GM12878 (cell line): Measurements from ENCODE around the gene CFAP97. TPM values are rescaled to one million over a fixed set of nuclear protein-coding genes. Genes with fewer than 3 reads are reported as not detected.

Experiments
- ATAC-seq: fragments of 200-7000 bp; cut with Tn5 transposase; 3 replicates; pipeline ENCODE4 v1.9.1; 2020; ENCODE audit warnings: mild to moderate bottlenecking, moderate library complexity
- BruUV-seq: library from RNA; stranded (reverse); fragments of 400-500 nt; replicated peaks from 2 replicates; lab custom pipeline; 2021; lab: Mats Ljungman, UMichigan
- CTCF ChIA-PET: fragments of 300-600 bp; sonication (Branson Sonifier 250); formaldehyde crosslinking; extraction: SDS; loops from one replicate; lab custom pipeline; 2021; ENCODE audit warnings: inconsistent platforms; lab: Yijun Ruan, JAX
- POLR2A ChIA-PET: fragments of 350-600 bp; formaldehyde crosslinking; extraction: SDS; loops from one replicate; lab custom pipeline; 2021; ENCODE audit warnings: inconsistent platforms; lab: Charles Lee
- RAD21 ChIA-PET: fragments of 300-600 bp; sonication (Branson Sonifier 250); formaldehyde crosslinking; loops from one replicate; lab custom pipeline; 2023; ENCODE audit warnings: antibody characterized with exemption; ENCODE audit not compliant: unreplicated experiment; lab: Charles Lee
- SMC1A ChIA-PET: fragments of 300-600 bp; sonication (Branson Sonifier 250); formaldehyde crosslinking; loops from one replicate; lab custom pipeline; 2023; ENCODE audit not compliant: unreplicated experiment, uncharacterized antibody; lab: Charles Lee
- DNase-seq: peaks from one replicate; pipeline ENCODE4 v3.0.0-alpha.2; 2011; ENCODE audit warnings: low read depth, low spot score
- FAIRE-seq: peaks from 3 replicates; lab custom pipeline; 2011; peaks lifted over from hg19 to GRCh38; lab: Jason Lieb, UNC
- H2AFZ ChIP-seq: 2 replicates; pipeline ENCODE4 v1.6.0; 2011; ENCODE audit warnings: low read depth, low read length, control low read depth; ENCODE audit not compliant: control insufficient read depth
- H3K27ac ChIP-seq: 2 replicates; pipeline ENCODE4 v1.5.1; 2011; ENCODE audit warnings: control low read depth; ENCODE audit not compliant: control insufficient read depth, insufficient read depth
- H3K27me3 ChIP-seq, 2 experiments: replicated peaks in 1 of 2; 2 replicates each; pipeline versions ENCODE4 v1.6.0 to v1.6.1; 2011; ENCODE audit warnings: low read length in 1 of 2; ENCODE audit not compliant: control insufficient read depth in 2 of 2, insufficient read depth in 2 of 2
- H3K36me3 ChIP-seq, 2 experiments: 2 replicates each; pipeline ENCODE4 v1.5.1; 2011; ENCODE audit warnings: low read length in 1 of 2; ENCODE audit not compliant: control insufficient read depth in 2 of 2, insufficient read depth in 2 of 2
- H3K4me1 ChIP-seq: 2 replicates; pipeline ENCODE4 v1.6.1; 2011; ENCODE audit warnings: mild to moderate bottlenecking, low read length, moderate library complexity, mixed read lengths; ENCODE audit not compliant: control insufficient read depth, insufficient read depth
- H3K4me2 ChIP-seq: 2 replicates; pipeline ENCODE4 v1.6.0; 2011; ENCODE audit warnings: control low read depth; ENCODE audit not compliant: control insufficient read depth, insufficient read depth
- H3K4me3 ChIP-seq: fragments of 200-600 bp; sonication (generic); 2 replicates; pipeline ENCODE4 v1.5.1; 2016
- H3K79me2 ChIP-seq: 2 replicates; pipeline ENCODE4 v1.6.0; 2011; ENCODE audit warnings: low read length; ENCODE audit not compliant: control insufficient read depth, insufficient read depth
- H3K9ac ChIP-seq: 2 replicates; pipeline ENCODE4 v1.8.0; 2011; ENCODE audit warnings: low read length, control low read depth, mixed read lengths; ENCODE audit not compliant: control insufficient read depth, insufficient read depth
- H3K9me3 ChIP-seq: replicated peaks from 3 replicates; pipeline ENCODE4 v1.5.1; 2011; ENCODE audit warnings: mild to moderate bottlenecking, low read length; ENCODE audit not compliant: control insufficient read depth, insufficient read depth
- H4K20me1 ChIP-seq: 2 replicates; pipeline ENCODE4 v1.6.0; 2011; ENCODE audit not compliant: control insufficient read depth, insufficient read depth
- BRCA1 ChIP-seq: IDR thresholded peaks from 2 replicates; pipeline ENCODE4 v1.6.1; 2011; ENCODE audit warnings: low read depth, low read length, improper control_type of control experiment
- ESRRA ChIP-seq: IDR thresholded peaks from 2 replicates; pipeline ENCODE4 v1.6.1; 2012; ENCODE audit warnings: mild to moderate bottlenecking, low read length, improper control_type of control experiment
- FOXK2 ChIP-seq: fragments of 450-650 bp; IDR thresholded peaks from 2 replicates; pipeline ENCODE4 v1.6.1; 2017; ENCODE audit warnings: mild to moderate bottlenecking, moderate library complexity
- IRF4 ChIP-seq: IDR thresholded peaks from 2 replicates; pipeline ENCODE4 v1.6.1; 2011; ENCODE audit warnings: low read depth, low read length
- JUND ChIP-seq: IDR thresholded peaks from 2 replicates; pipeline ENCODE4 v1.6.1; 2012; ENCODE audit warnings: low read depth, mild to moderate bottlenecking, low read length, improper control_type of control experiment, moderate library complexity
- NFIC ChIP-seq: IDR thresholded peaks from 2 replicates; pipeline ENCODE4 v1.6.1; 2012; ENCODE audit warnings: low read depth, mild to moderate bottlenecking, inconsistent platforms, low read length, moderate library complexity
- NFYA ChIP-seq: IDR thresholded peaks from 2 replicates; pipeline ENCODE4 v1.6.1; 2011; ENCODE audit warnings: low read depth, mild to moderate bottlenecking, low read length, improper control_type of control experiment, borderline replicate concordance
- NR2F1 ChIP-seq: fragments of 450-650 bp; conservative IDR thresholded peaks from 2 replicates; pipeline ENCODE4 v1.6.1; 2017; ENCODE audit warnings: mild to moderate bottlenecking
- STAT3 ChIP-seq: IDR thresholded peaks from 2 replicates; pipeline ENCODE4 v1.6.1; 2011; ENCODE audit warnings: low read depth, low read length, improper control_type of control experiment
- TARDBP ChIP-seq: IDR thresholded peaks from 2 replicates; pipeline ENCODE4 v1.6.1; 2016; ENCODE audit warnings: borderline replicate concordance
- WGBS: methylation state at CpG from one replicate; pipeline ENCODE4 v1.1.6; 2016; ENCODE audit warnings: low lambda C conversion rate; ENCODE audit not compliant: insufficient replicate concordance, insufficient coverage; ENCODE audit errors: missing lambda C conversion rate; 5-methylcytosine and 5-hydroxymethylcytosine counted together
- in situ Hi-C: fragments of 300-500 bp; cut with MboI; formaldehyde crosslinking; loops from 9 replicates; pipeline ENCODE4 v1.14.3; 2018; ENCODE audit warnings: mixed read lengths
- intact Hi-C: fragments of 100-400 bp; cut with micrococcal nuclease; formaldehyde crosslinking; loops from one replicate; pipeline ENCODE4 v1.14.2; 2022; ENCODE audit not compliant: unreplicated experiment
- polyA plus RNA-seq, 11 experiments: library from polyadenylated mRNA; depleted of rRNA in 4 of 11; unstranded in 6 of 11; stranded (reverse) in 5 of 11; fragments of >200 nt; fragmentation: Nextera tagmentation in 4 of 11; fragmentation: Illumina TruSeq in 1 of 11; extraction: Ambion mirVana in 4 of 11; extraction: Trizol in 1 of 11; gene quantifications; 1 replicate in 1 of 11; 2 replicates in 10 of 11; pipeline versions ENCODE4 v1.2.1 to v1.2.3, GENCODE V29; 2011 to 2016; ENCODE audit warnings: inconsistent platforms in 2 of 11, missing spikeins in 2 of 11, low read depth in 1 of 11
- total RNA-seq, 4 experiments: library from RNA; depleted of rRNA in 3 of 4; stranded (reverse); fragments of >200 nt in 3 of 4; fragmentation: Illumina TruSeq in 1 of 4; extraction: Trizol in 1 of 4; gene quantifications; 2 replicates each; pipeline versions ENCODE4 v1.2.1 to v1.2.3, GENCODE V29; 2013 to 2021
- TF ChIP-seq, protein P1 (sequence below), 3 experiments: IDR thresholded peaks in 2 of 3; conservative IDR thresholded peaks in 1 of 3; 2 replicates each; pipeline ENCODE4 v1.5.1; 2011; ENCODE audit warnings: low read depth in 3 of 3, low read length in 3 of 3, mild to moderate bottlenecking in 3 of 3, control low read depth in 2 of 3, moderate library complexity in 2 of 3, inconsistent platforms in 1 of 3, mixed read lengths in 1 of 3; ENCODE audit not compliant: control insufficient read depth in 2 of 3, insufficient read depth in 1 of 3; ENCODE audit errors: extremely low read depth in 1 of 3

CFAP97 gene
- total and polyA plus RNA-seq, 10 of the 15 experiments (the other 5 are each of a cell fraction or from before 2014, with no cell fraction given): 26.4 to 62.7 (median 48.0) TPM

- DNase-seq (no peak), ATAC-seq (no peak), FAIRE-seq (no peak)
- ChIA-PET CTCF (interaction anchor here (1.3 to 2.0 kb wide), 4 partner anchors 12 to 42 kb away, joined by 4 to 7 read pairs (median 5); no protein-coding TSS in a partner anchor), SMC1A (interaction anchor here (1.2 to 1.4 kb wide), 2 partner anchors 28 to 80 kb away, joined by 3 to 4 read pairs; no protein-coding TSS in a partner anchor), RAD21 (interaction anchor here (1.0 to 1.3 kb wide), 2 partner anchors 37 to 42 kb away, joined by 3 to 4 read pairs; no protein-coding TSS in a partner anchor), POLR2A (no interaction called here)
- Histone ChIP-seq H3K27me3 (no peaks in the 10 kb centered on the region), H3K9ac (no peak overlapping the region), H3K4me2 (no peak overlapping the region), H3K27ac (no peak overlapping the region), H3K4me3 (no peak overlapping the region), H3K79me2 (peaks cover 87% of the 10 kb centered on the region), H3K36me3 (peaks cover 2 to 8% of the 10 kb centered on the region in 2 experiments; a peak in 3 of 4 replicates), H4K20me1 (peaks cover 30% of the 10 kb centered on the region), H2AFZ (no peak overlapping the region), H3K9me3 (no peaks in the 10 kb centered on the region; the same call in 2 of the 3 replicates), H3K4me1 (peaks cover 4% of the 10 kb centered on the region; the same call in 1 of the 2 replicates)
- WGBS: 97% methylated on average over 6 of the region's 6 CpGs
- intact Hi-C loops: no loop called here
- TF ChIP-seq BRCA1: no peak
- TF ChIP-seq IRF4: no peak
- TF ChIP-seq NFIC: no peak
- TF ChIP-seq TARDBP: no peak
- TF ChIP-seq FOXK2: no peak
- no peak for TF ChIP-seq NFYA
- no peak for TF ChIP-seq NR2F1
- TF ChIP-seq JUND: no peak
- no peak for TF ChIP-seq STAT3
- no peak for TF ChIP-seq ESRRA
- in situ Hi-C loops: no loop called here
- no TSS peak for BruUV-seq
Measured at GRCh38 chr4:185225940-185226339, 22.1 kb upstream of the CFAP97 start.

DNA sequence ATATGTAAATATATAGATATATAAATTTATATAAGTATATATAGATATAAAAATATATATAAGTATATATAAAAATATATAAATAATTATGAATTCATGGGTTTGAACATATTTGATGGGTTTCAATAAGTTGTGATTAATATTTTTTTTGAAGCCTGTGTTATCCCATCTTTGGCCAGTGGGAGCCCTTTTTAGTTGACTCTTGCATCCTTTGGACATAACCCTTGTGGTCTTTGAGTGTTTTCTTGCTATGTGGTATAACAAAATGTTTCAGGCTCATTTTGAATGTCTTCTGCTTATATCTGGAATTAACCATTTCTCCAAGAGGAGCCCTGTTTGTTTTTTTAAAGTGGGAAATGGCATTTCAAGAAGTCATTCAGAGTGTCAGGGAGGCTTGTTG, 20.8 kb upstream of the CFAP97 start:
- H3K27ac ChIP-seq: no peak overlapping the region
- SMC1A ChIA-PET: no interaction called here
- TF ChIP-seq TARDBP: no peak
- TF ChIP-seq, protein P1, sequence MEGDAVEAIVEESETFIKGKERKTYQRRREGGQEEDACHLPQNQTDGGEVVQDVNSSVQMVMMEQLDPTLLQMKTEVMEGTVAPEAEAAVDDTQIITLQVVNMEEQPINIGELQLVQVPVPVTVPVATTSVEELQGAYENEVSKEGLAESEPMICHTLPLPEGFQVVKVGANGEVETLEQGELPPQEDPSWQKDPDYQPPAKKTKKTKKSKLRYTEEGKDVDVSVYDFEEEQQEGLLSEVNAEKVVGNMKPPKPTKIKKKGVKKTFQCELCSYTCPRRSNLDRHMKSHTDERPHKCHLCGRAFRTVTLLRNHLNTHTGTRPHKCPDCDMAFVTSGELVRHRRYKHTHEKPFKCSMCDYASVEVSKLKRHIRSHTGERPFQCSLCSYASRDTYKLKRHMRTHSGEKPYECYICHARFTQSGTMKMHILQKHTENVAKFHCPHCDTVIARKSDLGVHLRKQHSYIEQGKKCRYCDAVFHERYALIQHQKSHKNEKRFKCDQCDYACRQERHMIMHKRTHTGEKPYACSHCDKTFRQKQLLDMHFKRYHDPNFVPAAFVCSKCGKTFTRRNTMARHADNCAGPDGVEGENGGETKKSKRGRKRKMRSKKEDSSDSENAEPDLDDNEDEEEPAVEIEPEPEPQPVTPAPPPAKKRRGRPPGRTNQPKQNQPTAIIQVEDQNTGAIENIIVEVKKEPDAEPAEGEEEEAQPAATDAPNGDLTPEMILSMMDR (IDR thresholded peaks at IDR 0.05 in 2 of 3, conservative IDR thresholded peaks at IDR 0.05 in 1 of 3; ENCODE audit: control insufficient read depth in 2 of 3, extremely low read depth in 1 of 3, insufficient read depth in 1 of 3, low read depth in 3 of 3, low read length in 3 of 3): peak in 2 of 3 experiments; percentile 11 to 13; a peak in 2 of 6 replicates
- TF ChIP-seq, all 136 proteins: peak for 1
- no peaks in the 10 kb centered on the region; the same call in 2 of the 3 replicates for H3K9me3 ChIP-seq
- peaks cover 2 to 8% of the 10 kb centered on the region in 2 experiments; a peak in 3 of 4 replicates for H3K36me3 ChIP-seq
- in situ Hi-C loops (no loop called here), intact Hi-C loops (no loop called here)
- no peak for FAIRE-seq
- DNase-seq: no peak
- ATAC-seq: peak; percentile 36; the same call in 1 of the 3 replicates
- RAD21 ChIA-PET: no interaction called here
- H4K20me1 ChIP-seq: peaks cover 30% of the 10 kb centered on the region
- H3K9ac ChIP-seq: no peak overlapping the region
- H3K4me2 ChIP-seq: no peak overlapping the region
- H3K27me3 ChIP-seq: no peaks in the 10 kb centered on the region
- BruUV-seq: no TSS peak
- peaks cover 4% of the 10 kb centered on the region; the same call in 1 of the 2 replicates for H3K4me1 ChIP-seq
- CTCF ChIA-PET: no interaction called here
- no peak overlapping the region for H3K4me3 ChIP-seq
- POLR2A ChIA-PET: no interaction called here
- peaks cover 91% of the 10 kb centered on the region for H3K79me2 ChIP-seq
- no peak overlapping the region for H2AFZ ChIP-seq
